Osteoblast (primary cell): ENCODE measurements around the gene TMED6. TPM values are rescaled to one million over a fixed set of nuclear protein-coding genes. Genes with fewer than 3 reads are reported as not detected.

Source experiments
- DNase-seq: peaks from one replicate; pipeline ENCODE4 v3.0.0; 2011; ENCODE audit warnings: low spot score, mixed read lengths; ENCODE audit not compliant: insufficient read length; ENCODE audit errors: missing footprints
- H2AFZ ChIP-seq: 2 replicates; pipeline ENCODE4 v1.6.0; 2011; ENCODE audit warnings: mild to moderate bottlenecking, low read length
- H3K27ac ChIP-seq: 2 replicates; pipeline ENCODE4 v1.5.1; 2011; ENCODE audit warnings: mild to moderate bottlenecking, low read depth, low read length, moderate library complexity
- H3K27me3 ChIP-seq: 2 replicates; pipeline ENCODE4 v1.6.0; 2012; ENCODE audit warnings: mild to moderate bottlenecking, control low read depth, inconsistent platforms, low read length, moderate library complexity; ENCODE audit not compliant: insufficient read depth
- H3K36me3 ChIP-seq: 2 replicates; pipeline ENCODE4 v1.5.1; 2011; ENCODE audit warnings: mild to moderate bottlenecking, low read length, control low read depth, moderate library complexity; ENCODE audit not compliant: insufficient read depth
- H3K4me1 ChIP-seq: 2 replicates; pipeline ENCODE4 v1.5.1; 2011; ENCODE audit warnings: mild to moderate bottlenecking, low read length, control low read depth, moderate library complexity; ENCODE audit not compliant: insufficient read depth
- H3K4me2 ChIP-seq: 2 replicates; pipeline ENCODE4 v1.6.0; 2011; ENCODE audit warnings: mild to moderate bottlenecking, low read length; ENCODE audit not compliant: insufficient read depth
- H3K4me3 ChIP-seq: fragments of 200-600 bp; sonication (generic); 3 replicates; pipeline ENCODE4 v1.5.1; 2012; ENCODE audit warnings: mild to moderate bottlenecking, low read length, inconsistent platforms; ENCODE audit not compliant: insufficient read depth
- H3K79me2 ChIP-seq: 2 replicates; pipeline ENCODE4 v1.6.0; 2012; ENCODE audit warnings: mild to moderate bottlenecking, low read length, control low read depth, inconsistent platforms; ENCODE audit not compliant: insufficient read depth
- H3K9me3 ChIP-seq: 2 replicates; pipeline ENCODE4 v1.5.1; 2011; ENCODE audit warnings: low read depth, low read length, control low read depth
- H4K20me1 ChIP-seq: 2 replicates; pipeline ENCODE4 v1.6.0; 2012; ENCODE audit warnings: mild to moderate bottlenecking, low read length, control low read depth; ENCODE audit not compliant: insufficient read depth
- total RNA-seq: library from RNA; depleted of rRNA; stranded (reverse); fragments of >200 nt; gene quantifications from 2 replicates; pipeline ENCODE4 v1.2.3, GENCODE V29; 2012
- TF ChIP-seq, protein P1 (sequence below): IDR thresholded peaks from 2 replicates; pipeline ENCODE4 v1.5.1; 2011; ENCODE audit warnings: mild to moderate bottlenecking, low read depth, low read length, moderate library complexity; ENCODE audit errors: extremely low read depth

The TMED6 gene
- total RNA-seq, 1 donor: 0.72 TPM

- H3K9me3 ChIP-seq: no peaks in the 10 kb centered on the region
- DNase-seq: peak; percentile 47
- H3K4me3 ChIP-seq: peak overlapping the region; percentile 86
- peak overlapping the region; percentile 80 for H3K4me2 ChIP-seq
- peaks cover 18% of the 10 kb centered on the region for H3K4me1 ChIP-seq
- H2AFZ ChIP-seq: peak overlapping the region; percentile 57
- no peaks in the 10 kb centered on the region for H3K27me3 ChIP-seq
- peaks cover 41% of the 10 kb centered on the region for H3K79me2 ChIP-seq
- peaks cover 21% of the 10 kb centered on the region for H3K36me3 ChIP-seq
- H3K27ac ChIP-seq: no peak overlapping the region
- TF ChIP-seq, protein P1, sequence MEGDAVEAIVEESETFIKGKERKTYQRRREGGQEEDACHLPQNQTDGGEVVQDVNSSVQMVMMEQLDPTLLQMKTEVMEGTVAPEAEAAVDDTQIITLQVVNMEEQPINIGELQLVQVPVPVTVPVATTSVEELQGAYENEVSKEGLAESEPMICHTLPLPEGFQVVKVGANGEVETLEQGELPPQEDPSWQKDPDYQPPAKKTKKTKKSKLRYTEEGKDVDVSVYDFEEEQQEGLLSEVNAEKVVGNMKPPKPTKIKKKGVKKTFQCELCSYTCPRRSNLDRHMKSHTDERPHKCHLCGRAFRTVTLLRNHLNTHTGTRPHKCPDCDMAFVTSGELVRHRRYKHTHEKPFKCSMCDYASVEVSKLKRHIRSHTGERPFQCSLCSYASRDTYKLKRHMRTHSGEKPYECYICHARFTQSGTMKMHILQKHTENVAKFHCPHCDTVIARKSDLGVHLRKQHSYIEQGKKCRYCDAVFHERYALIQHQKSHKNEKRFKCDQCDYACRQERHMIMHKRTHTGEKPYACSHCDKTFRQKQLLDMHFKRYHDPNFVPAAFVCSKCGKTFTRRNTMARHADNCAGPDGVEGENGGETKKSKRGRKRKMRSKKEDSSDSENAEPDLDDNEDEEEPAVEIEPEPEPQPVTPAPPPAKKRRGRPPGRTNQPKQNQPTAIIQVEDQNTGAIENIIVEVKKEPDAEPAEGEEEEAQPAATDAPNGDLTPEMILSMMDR: no peak
- peaks cover 3% of the 10 kb centered on the region for H4K20me1 ChIP-seq
These were observed 35.0 kb upstream of the TMED6 start for GRCh38 chr16:69386596-69386995.

DNA sequence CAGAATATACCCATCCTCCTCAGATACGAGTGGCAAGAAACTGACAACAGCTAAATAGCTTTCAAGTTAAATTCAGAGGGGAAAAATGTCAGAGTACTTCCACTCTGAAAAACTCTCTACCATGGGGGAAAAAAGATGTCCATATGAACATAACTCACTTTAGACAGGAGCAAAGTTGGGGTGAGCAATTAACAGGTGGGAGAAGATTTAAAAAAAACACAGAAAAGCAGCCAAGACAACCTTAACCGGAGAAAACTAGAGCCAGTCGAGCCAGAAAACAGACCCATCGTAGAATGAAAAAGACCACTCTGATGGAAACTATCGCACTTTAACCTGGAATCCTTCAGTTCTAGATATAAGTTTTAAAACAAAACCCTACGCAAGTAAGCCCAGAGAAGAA is 33.4 kb upstream of the TMED6 start:
- H3K36me3 ChIP-seq: peaks cover 35% of the 10 kb centered on the region
- H3K4me3 ChIP-seq: peak overlapping the region; percentile 86
- no peak for DNase-seq
- H3K79me2 ChIP-seq: peaks cover 48% of the 10 kb centered on the region
- peak overlapping the region; percentile 71 for H2AFZ ChIP-seq
- H3K4me1 ChIP-seq: peaks cover 18% of the 10 kb centered on the region
- H3K27ac ChIP-seq: peak overlapping the region; percentile 88
- H3K4me2 ChIP-seq: peak overlapping the region; percentile 88
- H3K27me3 ChIP-seq: no peaks in the 10 kb centered on the region
- peaks cover 6% of the 10 kb centered on the region for H4K20me1 ChIP-seq
- TF ChIP-seq, protein P1: no peak
- no peaks in the 10 kb centered on the region for H3K9me3 ChIP-seq

DNA sequence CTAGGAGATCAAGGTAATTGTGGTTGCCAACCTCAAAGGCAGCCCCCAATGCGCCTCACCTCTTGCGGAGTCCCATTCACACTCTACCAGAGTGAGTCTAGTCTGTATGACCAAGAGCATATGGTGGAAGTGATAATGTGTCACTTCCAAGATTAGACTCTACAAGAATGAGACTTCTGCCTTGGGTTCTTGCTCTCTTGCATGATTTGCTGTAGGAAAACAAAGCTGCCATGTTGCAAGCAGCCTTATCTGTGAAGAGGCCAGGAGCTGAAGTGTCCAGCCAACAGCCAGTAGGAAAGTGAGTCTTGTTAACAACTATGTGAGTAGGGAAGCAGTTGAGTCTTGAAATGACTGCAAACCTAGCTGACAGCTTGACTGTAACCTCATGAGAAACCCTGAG is 30.8 kb upstream of the TMED6 start:
- peaks cover 48% of the 10 kb centered on the region for H3K79me2 ChIP-seq
- TF ChIP-seq, protein P1: no peak
- no peak overlapping the region for H3K4me3 ChIP-seq
- H3K27me3 ChIP-seq: no peaks in the 10 kb centered on the region
- peaks cover 54% of the 10 kb centered on the region for H3K36me3 ChIP-seq
- H3K4me2 ChIP-seq: no peak overlapping the region
- no peak for DNase-seq
- no peaks in the 10 kb centered on the region for H3K9me3 ChIP-seq
- H4K20me1 ChIP-seq: peaks cover 6% of the 10 kb centered on the region
- no peak overlapping the region for H3K27ac ChIP-seq
- no peak overlapping the region for H2AFZ ChIP-seq
- H3K4me1 ChIP-seq: peaks cover 21% of the 10 kb centered on the region

- H4K20me1 ChIP-seq: peaks cover 6% of the 10 kb centered on the region
- no peak overlapping the region for H2AFZ ChIP-seq
- no peaks in the 10 kb centered on the region for H3K9me3 ChIP-seq
- peaks cover 54% of the 10 kb centered on the region for H3K36me3 ChIP-seq
- no peak overlapping the region for H3K4me2 ChIP-seq
- H3K27ac ChIP-seq: no peak overlapping the region
- no peak for DNase-seq
- peaks cover 15% of the 10 kb centered on the region for H3K4me1 ChIP-seq
- TF ChIP-seq, protein P1: no peak
- H3K79me2 ChIP-seq: peaks cover 48% of the 10 kb centered on the region
- H3K4me3 ChIP-seq: no peak overlapping the region
- H3K27me3 ChIP-seq: no peaks in the 10 kb centered on the region
These were observed 29.6 kb upstream of the TMED6 start for GRCh38 chr16:69381231-69381630.
